ENCODE data around the gene SPTBN5.
A peak's percentile ranks its signal among the peaks of the same experiment; 100 is the strongest.

SPTBN5 gene

GRCh38 chr15:41880156-41880877 is 13.5 kb downstream of the SPTBN5 start:
- WGBS (ENCODE audit: extremely low coverage, insufficient coverage, insufficient read length): no CpG with 5 or more reads among the region's 10 CpGs

GRCh38 chr15:41879321-41879845 is 14.5 kb downstream of the SPTBN5 start:
- Histone ChIP-seq H3K79me2 (ENCODE audit: control insufficient read depth, insufficient read depth, low read length, poor library complexity) (no peaks in the 10 kb centered on the region), H4K12ac (ENCODE audit: low read depth, low read length) (no peak overlapping the region), H3K14ac (ENCODE audit: low read length) (no peak overlapping the region), H3K4me2 (ENCODE audit: low read length) (no peak overlapping the region), H3K4me1 (ENCODE audit: control insufficient read depth in 1 of 2, insufficient read depth in 2 of 2, low read length in 2 of 2) (peaks cover 5 to 10% of the 10 kb centered on the region in 2 experiments), H3K27me3 (ENCODE audit: insufficient read depth, low read length) (peaks cover 16% of the 10 kb centered on the region), H3K79me1 (ENCODE audit: low read length) (no peaks in the 10 kb centered on the region), H3K18ac (ENCODE audit: low read length) (no peak overlapping the region), H2AK5ac (ENCODE audit: low read length) (no peak overlapping the region), H2BK5ac (ENCODE audit: low read depth, low read length, poor library complexity) (no peak overlapping the region), H4K8ac (ENCODE audit: low read depth, low read length) (no peak overlapping the region), H3K23ac (ENCODE audit: low read length) (no peak overlapping the region), H3K9me3 (ENCODE audit: insufficient read depth, low read depth, low read length) (peaks cover 2% of the 10 kb centered on the region), H3K36me3 (ENCODE audit: control insufficient read depth in 1 of 2, insufficient read depth in 2 of 2, low read length in 2 of 2) (no peaks in the 10 kb centered on the region), H2BK12ac (ENCODE audit: low read length) (no peak overlapping the region), H3K9ac (ENCODE audit: low read length) (no peak overlapping the region), H2AFZ (ENCODE audit: insufficient read depth, low read length, poor library complexity) (no peak overlapping the region), H3K27ac (ENCODE audit: low read depth, low read length) (no peak overlapping the region), H3K4me3 (ENCODE audit: low read depth, low read length) (no peak overlapping the region), H4K91ac (ENCODE audit: low read depth, low read length) (no peak overlapping the region), H3K4ac (ENCODE audit: low read depth, low read length) (no peak overlapping the region), H2BK120ac (ENCODE audit: insufficient read depth, low read length, poor library complexity) (no peak overlapping the region)
- DNase-seq: no peak
- no CpG with 5 or more reads among the region's 10 CpGs for WGBS (ENCODE audit: extremely low coverage, insufficient coverage, insufficient read length)

More at GRCh38 chr15:41880156-41880877, 13.5 kb downstream of the SPTBN5 start:
- H3K4me1 ChIP-seq (ENCODE audit: control insufficient read depth in 1 of 2, insufficient read depth in 2 of 2, low read length in 2 of 2): peaks cover 5 to 10% of the 10 kb centered on the region in 2 experiments
- H3K9ac ChIP-seq (ENCODE audit: low read length): no peak overlapping the region
- H3K27me3 ChIP-seq (ENCODE audit: insufficient read depth, low read length): peaks cover 16% of the 10 kb centered on the region
- H3K79me1 ChIP-seq (ENCODE audit: low read length): no peaks in the 10 kb centered on the region
- H3K79me2 ChIP-seq (ENCODE audit: control insufficient read depth, insufficient read depth, low read length, poor library complexity): no peaks in the 10 kb centered on the region
- no peak overlapping the region for H3K14ac ChIP-seq (ENCODE audit: low read length)
- no peak overlapping the region for H4K8ac ChIP-seq (ENCODE audit: low read depth, low read length)
- no peak overlapping the region for H2BK12ac ChIP-seq (ENCODE audit: low read length)
- no peak overlapping the region for H4K91ac ChIP-seq (ENCODE audit: low read depth, low read length)
- H3K27ac ChIP-seq (ENCODE audit: low read depth, low read length): no peak overlapping the region
- H3K4me3 ChIP-seq (ENCODE audit: low read depth, low read length): no peak overlapping the region
- peaks cover 2% of the 10 kb centered on the region for H3K9me3 ChIP-seq (ENCODE audit: insufficient read depth, low read depth, low read length)
- no peaks in the 10 kb centered on the region for H3K36me3 ChIP-seq (ENCODE audit: control insufficient read depth in 1 of 2, insufficient read depth in 2 of 2, low read length in 2 of 2)
- H3K18ac ChIP-seq (ENCODE audit: low read length): no peak overlapping the region
- no peak overlapping the region for H2BK120ac ChIP-seq (ENCODE audit: insufficient read depth, low read length, poor library complexity)
- DNase-seq: no peak
- no peak overlapping the region for H2AFZ ChIP-seq (ENCODE audit: insufficient read depth, low read length, poor library complexity)
- no peak overlapping the region for H3K4me2 ChIP-seq (ENCODE audit: low read length)
- H4K12ac ChIP-seq (ENCODE audit: low read depth, low read length): no peak overlapping the region
- H3K4ac ChIP-seq (ENCODE audit: low read depth, low read length): no peak overlapping the region
- H2AK5ac ChIP-seq (ENCODE audit: low read length): no peak overlapping the region
- no peak overlapping the region for H2BK5ac ChIP-seq (ENCODE audit: low read depth, low read length, poor library complexity)
- H3K23ac ChIP-seq (ENCODE audit: low read length): no peak overlapping the region

DNA sequence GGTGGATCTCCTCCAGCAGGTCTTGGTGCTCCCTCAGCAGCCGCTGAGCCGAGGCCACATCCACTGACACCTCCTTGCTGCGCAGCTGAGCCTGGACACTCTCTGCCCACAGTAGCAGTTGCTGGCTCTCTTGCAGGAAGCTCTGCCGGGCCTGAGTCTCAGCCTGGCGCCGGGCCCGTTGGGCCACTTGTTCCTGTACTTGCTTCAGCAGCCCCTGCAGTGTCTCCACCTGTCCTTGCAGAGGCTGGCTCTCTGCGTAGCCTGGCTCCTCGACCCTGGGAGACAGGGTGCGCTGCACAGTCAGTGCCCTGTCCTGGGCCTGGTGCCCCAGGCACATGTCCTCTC is 15.5 kb downstream of the SPTBN5 start:
- H3K4me2 ChIP-seq (ENCODE audit: low read length): no peak overlapping the region
- H2BK5ac ChIP-seq (ENCODE audit: low read depth, low read length, poor library complexity): no peak overlapping the region
- H3K36me3 ChIP-seq (ENCODE audit: control insufficient read depth in 1 of 2, insufficient read depth in 2 of 2, low read length in 2 of 2): no peaks in the 10 kb centered on the region
- H3K9me3 ChIP-seq (ENCODE audit: insufficient read depth, low read depth, low read length): peaks cover 2% of the 10 kb centered on the region
- no peak overlapping the region for H3K18ac ChIP-seq (ENCODE audit: low read length)
- H3K4me1 ChIP-seq (ENCODE audit: control insufficient read depth in 1 of 2, insufficient read depth in 2 of 2, low read length in 2 of 2): peaks cover 5 to 10% of the 10 kb centered on the region in 2 experiments
- no peak overlapping the region for H3K27ac ChIP-seq (ENCODE audit: low read depth, low read length)
- H3K14ac ChIP-seq (ENCODE audit: low read length): no peak overlapping the region
- peaks cover 16% of the 10 kb centered on the region for H3K27me3 ChIP-seq (ENCODE audit: insufficient read depth, low read length)
- H4K8ac ChIP-seq (ENCODE audit: low read depth, low read length): no peak overlapping the region
- no peak overlapping the region for H3K23ac ChIP-seq (ENCODE audit: low read length)
- no peaks in the 10 kb centered on the region for H3K79me2 ChIP-seq (ENCODE audit: control insufficient read depth, insufficient read depth, low read length, poor library complexity)
- no peak for DNase-seq
- H3K4ac ChIP-seq (ENCODE audit: low read depth, low read length): no peak overlapping the region
- no peaks in the 10 kb centered on the region for H3K79me1 ChIP-seq (ENCODE audit: low read length)
- H2BK120ac ChIP-seq (ENCODE audit: insufficient read depth, low read length, poor library complexity): no peak overlapping the region
- H4K91ac ChIP-seq (ENCODE audit: low read depth, low read length): no peak overlapping the region
- H3K4me3 ChIP-seq (ENCODE audit: low read depth, low read length): no peak overlapping the region
- no peak overlapping the region for H2BK12ac ChIP-seq (ENCODE audit: low read length)
- no peak overlapping the region for H4K12ac ChIP-seq (ENCODE audit: low read depth, low read length)
- no peak overlapping the region for H2AFZ ChIP-seq (ENCODE audit: insufficient read depth, low read length, poor library complexity)
- H3K9ac ChIP-seq (ENCODE audit: low read length): no peak overlapping the region
- no CpG with 5 or more reads among the region's 10 CpGs for WGBS (ENCODE audit: extremely low coverage, insufficient coverage, insufficient read length)
- no peak overlapping the region for H2AK5ac ChIP-seq (ENCODE audit: low read length)

- Histone ChIP-seq H3K4me2 (ENCODE audit: low read length) (no peak overlapping the region), H3K79me1 (ENCODE audit: low read length) (no peaks in the 10 kb centered on the region), H2BK120ac (ENCODE audit: insufficient read depth, low read length, poor library complexity) (no peak overlapping the region), H3K27me3 (ENCODE audit: insufficient read depth, low read length) (peaks cover 16% of the 10 kb centered on the region), H4K8ac (ENCODE audit: low read depth, low read length) (no peak overlapping the region), H4K91ac (ENCODE audit: low read depth, low read length) (no peak overlapping the region), H3K4me3 (ENCODE audit: low read depth, low read length) (peak overlapping the region; percentile 1), H2BK12ac (ENCODE audit: low read length) (no peak overlapping the region), H3K18ac (ENCODE audit: low read length) (no peak overlapping the region), H2AK5ac (ENCODE audit: low read length) (no peak overlapping the region), H2AFZ (ENCODE audit: insufficient read depth, low read length, poor library complexity) (no peak overlapping the region), H3K14ac (ENCODE audit: low read length) (no peak overlapping the region), H3K36me3 (ENCODE audit: control insufficient read depth in 1 of 2, insufficient read depth in 2 of 2, low read length in 2 of 2) (no peaks in the 10 kb centered on the region), H3K4me1 (ENCODE audit: control insufficient read depth in 1 of 2, insufficient read depth in 2 of 2, low read length in 2 of 2) (peaks cover 5 to 10% of the 10 kb centered on the region in 2 experiments), H3K23ac (ENCODE audit: low read length) (no peak overlapping the region), H3K27ac (ENCODE audit: low read depth, low read length) (no peak overlapping the region), H2BK5ac (ENCODE audit: low read depth, low read length, poor library complexity) (no peak overlapping the region), H3K9ac (ENCODE audit: low read length) (no peak overlapping the region), H3K4ac (ENCODE audit: low read depth, low read length) (no peak overlapping the region), H4K12ac (ENCODE audit: low read depth, low read length) (no peak overlapping the region), H3K79me2 (ENCODE audit: control insufficient read depth, insufficient read depth, low read length, poor library complexity) (no peaks in the 10 kb centered on the region), H3K9me3 (ENCODE audit: insufficient read depth, low read depth, low read length) (peaks cover 2% of the 10 kb centered on the region)
- no CpG with 5 or more reads among the region's 13 CpGs for WGBS (ENCODE audit: extremely low coverage, insufficient coverage, insufficient read length)
- no peak for DNase-seq
These were observed 16.1 kb downstream of the SPTBN5 start for GRCh38 chr15:41877631-41878354.

Data from trophoblast cell (in vitro differentiated cells and primary cell).